PFSK-1 (cell line): ENCODE results near the gene MACF1.

Source experiments
- FOXP2 ChIP-seq: optimal IDR thresholded peaks from 2 replicates; pipeline ENCODE3; 2011; ENCODE audit warnings: borderline replicate concordance, control low read depth, inconsistent platforms; ENCODE audit not compliant: insufficient read depth; ENCODE audit errors: extremely low read length, extremely low read depth
- POLR2AphosphoS5 ChIP-seq: IDR thresholded peaks from 2 replicates; pipeline ENCODE4 v1.6.1; 2012; ENCODE audit warnings: low read depth, mild to moderate bottlenecking, control low read depth, low read length, moderate library complexity
- REST ChIP-seq, 2 experiments: IDR thresholded peaks; 2 replicates each; pipeline versions ENCODE4 v1.6.1 to v1.8.0; 2011 to 2012; ENCODE audit warnings: low read depth in 2 of 2, low read length in 2 of 2, control low read depth in 1 of 2, inconsistent platforms in 1 of 2, mild to moderate bottlenecking in 1 of 2, moderate library complexity in 1 of 2; ENCODE audit not compliant: insufficient read depth in 1 of 2
- SIN3A ChIP-seq: IDR thresholded peaks from 2 replicates; pipeline ENCODE4 v1.6.1; 2012; ENCODE audit warnings: mild to moderate bottlenecking, low read length, moderate library complexity, borderline replicate concordance; ENCODE audit not compliant: insufficient read depth
- TAF1 ChIP-seq: IDR thresholded peaks from 2 replicates; pipeline ENCODE4 v1.6.1; 2012; ENCODE audit warnings: low read length, control low read depth, borderline replicate concordance; ENCODE audit not compliant: insufficient read depth

The MACF1 gene

GRCh38 chr1:39409055-39409816 lies 204.7 kb downstream of the MACF1 start:
- TF ChIP-seq POLR2AphosphoS5 (no peak; the same call in 1 of the 2 replicates), TAF1 (no peak; the same call in 1 of the 2 replicates), FOXP2 (peak; percentile 2), SIN3A (peak; percentile 85; the same call in 1 of the 2 replicates), REST (IDR thresholded peaks at IDR 0.05; ENCODE audit: insufficient read depth in 1 of 2, low read depth in 2 of 2, low read length in 2 of 2) (no peak; a peak in 1 of 4 replicates)

GRCh38 chr1:39410915-39411436 lies 206.5 kb downstream of the MACF1 start:
- TF ChIP-seq SIN3A (no peak), REST (IDR thresholded peaks at IDR 0.05; ENCODE audit: insufficient read depth in 1 of 2, low read depth in 2 of 2, low read length in 2 of 2) (no peak), TAF1 (no peak), POLR2AphosphoS5 (no peak), FOXP2 (no peak)

GRCh38 chr1:39411526-39412478 lies 207.3 kb downstream of the MACF1 start:
- TF ChIP-seq POLR2AphosphoS5, result no peak
- no peak for TF ChIP-seq TAF1
- TF ChIP-seq FOXP2, result no peak
- TF ChIP-seq REST (IDR thresholded peaks at IDR 0.05; ENCODE audit: insufficient read depth in 1 of 2, low read depth in 2 of 2, low read length in 2 of 2), result no peak
- no peak for TF ChIP-seq SIN3A

GRCh38 chr1:39412892-39413291 lies 208.4 kb downstream of the MACF1 start:
- TF ChIP-seq POLR2AphosphoS5 (no peak), TAF1 (no peak), FOXP2 (no peak), REST (IDR thresholded peaks at IDR 0.05; ENCODE audit: insufficient read depth in 1 of 2, low read depth in 2 of 2, low read length in 2 of 2) (no peak), SIN3A (no peak)
